RWPE2 (cell line): Measurements from ENCODE around the gene INPP5A.

Source experiments
- ATAC-seq: fragments of 200-7000 bp; cut with Tn5 transposase; 3 replicates; pipeline ENCODE4 v1.9.1; 2021; ENCODE audit warnings: low read depth
- DNase-seq: peaks from one replicate; pipeline ENCODE4 v3.0.0-alpha.2; 2020; ENCODE audit warnings: low spot score
- H3K27ac ChIP-seq: fragments of 450-650 bp; 2 replicates; pipeline ENCODE4 v1.5.1; 2017; ENCODE audit warnings: mild to moderate bottlenecking; ENCODE audit not compliant: poor library complexity, severe bottlenecking
- H3K27me3 ChIP-seq: fragments of 250-450 bp; sonication (Bioruptor Pico); 2 replicates; pipeline ENCODE4 v1.5.1; 2021; ENCODE audit warnings: mild to moderate bottlenecking, moderate library complexity; ENCODE audit not compliant: insufficient read depth, poor library complexity, severe bottlenecking
- H3K36me3 ChIP-seq: fragments of 250-450 bp; sonication (Bioruptor Pico); 2 replicates; pipeline ENCODE4 v1.5.1; 2020; ENCODE audit warnings: low read depth, mild to moderate bottlenecking, moderate library complexity
- H3K4me1 ChIP-seq: fragments of 250-450 bp; sonication (Bioruptor Pico); 2 replicates; pipeline ENCODE4 v1.5.1; 2021; ENCODE audit warnings: mild to moderate bottlenecking, moderate library complexity; ENCODE audit not compliant: insufficient read depth, poor library complexity, severe bottlenecking
- H3K4me3 ChIP-seq: fragments of 250-450 bp; sonication (Bioruptor Pico); 2 replicates; pipeline ENCODE4 v1.5.1; 2021; ENCODE audit warnings: mild to moderate bottlenecking, moderate library complexity; ENCODE audit not compliant: severe bottlenecking
- H3K9me3 ChIP-seq: fragments of 250-450 bp; sonication (Bioruptor Pico); 2 replicates; pipeline ENCODE4 v1.5.1; 2021; ENCODE audit warnings: mild to moderate bottlenecking, moderate library complexity; ENCODE audit not compliant: severe bottlenecking
- TF ChIP-seq, protein P1 (sequence below): fragments of 450-650 bp; IDR thresholded peaks from one replicate; pipeline ENCODE4 v1.5.1; 2017; ENCODE audit warnings: mild to moderate bottlenecking, moderate library complexity; ENCODE audit not compliant: poor library complexity, severe bottlenecking

Gene INPP5A

DNA sequence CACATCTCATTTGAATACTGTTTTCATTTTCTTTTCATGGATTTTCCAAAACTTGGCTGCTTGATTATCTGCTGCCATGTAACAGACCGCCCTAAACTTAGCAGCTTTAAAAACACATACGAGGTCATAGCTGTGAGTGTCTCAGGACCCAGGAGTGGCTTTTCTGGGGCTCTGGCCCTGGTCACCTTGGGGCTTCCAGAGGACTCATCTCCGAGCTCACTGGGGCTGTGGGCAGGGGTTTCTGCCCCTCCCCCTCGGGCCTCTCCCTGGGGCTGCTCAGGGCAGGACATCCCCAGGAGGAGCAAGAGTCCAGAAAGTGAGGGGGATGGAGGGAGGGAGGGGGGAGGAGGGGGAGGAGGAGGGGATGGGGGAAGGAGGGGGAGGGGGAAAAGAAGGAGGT is 171.3 kb downstream of the INPP5A start:
- ATAC-seq (no peak), DNase-seq (peak; percentile 44)
- Histone ChIP-seq H3K4me1 (no peaks in the 10 kb centered on the region), H3K4me3 (no peak overlapping the region), H3K9me3 (peaks cover 3% of the 10 kb centered on the region), H3K36me3 (peaks cover 9% of the 10 kb centered on the region), H3K27ac (no peak overlapping the region), H3K27me3 (no peaks in the 10 kb centered on the region)
- TF ChIP-seq, protein P1, sequence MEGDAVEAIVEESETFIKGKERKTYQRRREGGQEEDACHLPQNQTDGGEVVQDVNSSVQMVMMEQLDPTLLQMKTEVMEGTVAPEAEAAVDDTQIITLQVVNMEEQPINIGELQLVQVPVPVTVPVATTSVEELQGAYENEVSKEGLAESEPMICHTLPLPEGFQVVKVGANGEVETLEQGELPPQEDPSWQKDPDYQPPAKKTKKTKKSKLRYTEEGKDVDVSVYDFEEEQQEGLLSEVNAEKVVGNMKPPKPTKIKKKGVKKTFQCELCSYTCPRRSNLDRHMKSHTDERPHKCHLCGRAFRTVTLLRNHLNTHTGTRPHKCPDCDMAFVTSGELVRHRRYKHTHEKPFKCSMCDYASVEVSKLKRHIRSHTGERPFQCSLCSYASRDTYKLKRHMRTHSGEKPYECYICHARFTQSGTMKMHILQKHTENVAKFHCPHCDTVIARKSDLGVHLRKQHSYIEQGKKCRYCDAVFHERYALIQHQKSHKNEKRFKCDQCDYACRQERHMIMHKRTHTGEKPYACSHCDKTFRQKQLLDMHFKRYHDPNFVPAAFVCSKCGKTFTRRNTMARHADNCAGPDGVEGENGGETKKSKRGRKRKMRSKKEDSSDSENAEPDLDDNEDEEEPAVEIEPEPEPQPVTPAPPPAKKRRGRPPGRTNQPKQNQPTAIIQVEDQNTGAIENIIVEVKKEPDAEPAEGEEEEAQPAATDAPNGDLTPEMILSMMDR: no peak

DNA sequence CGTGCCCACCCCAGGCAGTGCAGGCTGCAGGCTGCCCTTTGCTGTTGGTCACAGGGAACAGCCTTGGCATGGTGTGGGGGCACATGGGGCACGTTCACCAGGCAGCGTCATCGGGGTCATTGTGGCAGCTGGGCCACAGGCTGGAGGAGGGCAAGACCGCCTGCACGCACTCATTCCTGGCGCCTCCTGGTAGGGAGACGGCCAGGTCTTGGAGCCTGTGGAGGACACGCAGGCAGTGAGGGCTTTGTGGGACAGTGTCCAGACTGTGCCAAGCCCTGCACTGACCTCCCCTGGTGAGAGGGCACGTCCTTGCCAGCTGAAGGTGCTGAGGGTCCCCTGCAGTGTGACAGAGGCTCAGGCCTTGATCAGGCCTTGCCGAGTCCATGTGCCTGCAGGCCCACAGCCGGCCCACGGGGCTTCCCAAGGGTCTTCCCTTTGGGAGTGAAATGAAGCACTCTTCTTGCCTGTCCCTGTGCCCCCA is 171.9 kb downstream of the INPP5A start:
- TF ChIP-seq, protein P1: no peak
- peaks cover 9% of the 10 kb centered on the region for H3K36me3 ChIP-seq
- H3K4me3 ChIP-seq: no peak overlapping the region
- peak; percentile 52 for DNase-seq
- no peaks in the 10 kb centered on the region for H3K4me1 ChIP-seq
- no peaks in the 10 kb centered on the region for H3K27me3 ChIP-seq
- no peak for ATAC-seq
- peaks cover 3% of the 10 kb centered on the region for H3K9me3 ChIP-seq
- no peak overlapping the region for H3K27ac ChIP-seq

DNA sequence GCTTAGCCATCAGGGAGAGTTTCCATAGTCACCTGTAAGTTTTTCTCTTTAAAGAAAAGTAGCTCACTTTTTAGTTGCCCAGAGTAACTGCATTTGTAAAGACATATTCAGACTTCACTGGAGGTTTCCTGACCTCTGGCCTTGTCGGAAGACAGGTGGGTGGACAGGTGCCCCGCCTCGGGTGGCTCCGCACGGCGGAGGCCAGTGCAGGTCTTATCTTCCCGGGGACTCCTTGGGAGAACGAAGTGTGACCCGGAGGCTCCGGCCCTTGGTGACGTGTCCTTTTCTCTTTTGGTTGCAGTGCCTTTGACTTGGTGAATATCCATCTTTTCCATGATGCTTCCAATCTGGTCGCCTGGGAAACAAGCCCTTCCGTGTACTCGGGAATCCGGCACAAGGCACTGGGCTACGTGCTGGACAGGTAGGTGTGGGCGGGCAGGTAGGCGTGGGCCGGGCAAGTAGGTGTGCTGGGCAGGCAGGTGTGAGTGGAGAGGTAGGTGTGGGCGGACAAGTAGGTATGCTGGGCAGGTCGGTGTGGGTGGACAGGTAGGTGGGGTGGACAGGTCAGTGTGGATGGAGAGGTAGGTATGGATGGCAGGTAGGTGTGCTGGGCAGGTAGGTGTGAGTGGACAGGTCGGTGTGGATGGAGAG is 172.6 kb downstream of the INPP5A start:
- TF ChIP-seq, protein P1: no peak
- Histone ChIP-seq H3K27me3 (no peaks in the 10 kb centered on the region), H3K9me3 (peaks cover 3% of the 10 kb centered on the region), H3K36me3 (peaks cover 9% of the 10 kb centered on the region), H3K4me3 (no peak overlapping the region), H3K4me1 (no peaks in the 10 kb centered on the region), H3K27ac (no peak overlapping the region)
- DNase-seq: peak; percentile 45
- no peak for ATAC-seq

DNA sequence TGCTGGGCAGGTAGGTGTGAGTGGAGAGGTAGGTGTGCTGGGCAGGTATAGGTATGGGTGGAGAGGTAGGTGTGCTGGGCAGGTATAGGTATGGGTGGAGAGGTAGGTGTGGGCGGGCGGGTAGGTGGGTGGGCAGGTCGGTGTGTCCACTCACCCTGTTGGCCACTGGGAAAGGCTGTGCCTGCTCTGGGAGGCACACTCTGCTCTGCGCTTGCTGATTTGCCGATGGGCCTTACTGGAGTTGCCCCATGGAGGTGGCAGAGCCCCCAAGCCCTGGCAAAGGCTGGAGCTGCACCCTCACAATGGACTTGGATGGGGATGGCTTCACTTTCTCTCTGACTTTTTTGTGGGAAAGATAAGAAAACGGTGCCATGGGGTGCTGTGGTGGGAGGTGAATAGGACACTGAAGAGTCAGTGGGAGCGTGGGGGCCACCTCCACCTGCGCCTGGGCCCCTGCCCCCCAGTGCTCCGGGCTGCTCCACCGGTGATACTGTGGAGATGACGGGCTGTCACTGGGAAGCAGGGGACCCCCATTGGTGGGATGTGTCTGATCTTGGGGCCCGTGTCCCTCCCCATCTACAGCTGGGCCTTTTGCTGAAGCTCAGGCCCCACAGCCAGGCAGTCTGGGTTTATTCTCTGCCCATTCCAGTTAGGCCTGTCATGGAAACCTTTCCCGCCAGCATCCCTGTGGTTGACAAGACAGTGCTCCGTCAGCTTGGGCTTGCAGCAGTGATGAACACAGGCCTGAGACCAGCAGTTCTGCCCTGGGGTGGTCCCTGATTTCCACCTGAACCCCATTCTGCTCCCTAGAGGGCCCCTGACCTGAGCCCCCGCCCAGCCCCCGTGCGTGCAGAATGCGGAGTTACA is 173.4 kb downstream of the INPP5A start:
- Histone ChIP-seq H3K27ac (no peak overlapping the region), H3K36me3 (peaks cover 3% of the 10 kb centered on the region), H3K9me3 (no peaks in the 10 kb centered on the region), H3K4me1 (no peaks in the 10 kb centered on the region), H3K4me3 (no peak overlapping the region), H3K27me3 (no peaks in the 10 kb centered on the region)
- ATAC-seq (no peak), DNase-seq (peak; percentile 41)
- TF ChIP-seq, protein P1: no peak
